ENCODE measurements around the gene PDE4B.

- TF ChIP-seq BACH1 (IDR thresholded peaks at IDR 0.05; ENCODE audit: borderline replicate concordance) (no peak), RAD21 (IDR thresholded peaks at IDR 0.05; ENCODE audit: insufficient read depth, low read depth, low read length) (no peak), USF1 (IDR thresholded peaks at IDR 0.05; ENCODE audit: borderline replicate concordance, extremely low read length, insufficient read depth, low read depth, low read length) (no peak), ATF3 (IDR thresholded peaks at IDR 0.05; ENCODE audit: borderline replicate concordance, extremely low read depth, low read depth, low read length) (no peak), POLR2AphosphoS5 (IDR thresholded peaks at IDR 0.05; ENCODE audit: low read length) (no peak), PBX3 (IDR thresholded peaks at IDR 0.05; ENCODE audit: insufficient replicate concordance, low read depth, low read length) (no peak), ATF2 (IDR thresholded peaks at IDR 0.05; ENCODE audit: low read length) (no peak), YY1 (IDR thresholded peaks at IDR 0.05; ENCODE audit: low read depth, low read length) (no peak), CTCF (IDR thresholded peaks at IDR 0.05 in 2 of 3, conservative IDR thresholded peaks at IDR 0.05 in 1 of 3; ENCODE audit: control insufficient read depth in 2 of 3, extremely low read depth in 1 of 3, insufficient read depth in 1 of 3, low read depth in 3 of 3, low read length in 3 of 3) (no peak)
These were observed 651 bp downstream of the PDE4B start for GRCh38 chr1:65793359-65793732.

Data from GM12878 (cell line).